ENCODE measurements around the gene MRO. TPM values are rescaled to one million over a fixed set of nuclear protein-coding genes. Genes with fewer than 3 reads are reported as not detected.

MRO gene
- total RNA-seq, 1 experiment from 2014 or later, result 0.84 TPM

DNA sequence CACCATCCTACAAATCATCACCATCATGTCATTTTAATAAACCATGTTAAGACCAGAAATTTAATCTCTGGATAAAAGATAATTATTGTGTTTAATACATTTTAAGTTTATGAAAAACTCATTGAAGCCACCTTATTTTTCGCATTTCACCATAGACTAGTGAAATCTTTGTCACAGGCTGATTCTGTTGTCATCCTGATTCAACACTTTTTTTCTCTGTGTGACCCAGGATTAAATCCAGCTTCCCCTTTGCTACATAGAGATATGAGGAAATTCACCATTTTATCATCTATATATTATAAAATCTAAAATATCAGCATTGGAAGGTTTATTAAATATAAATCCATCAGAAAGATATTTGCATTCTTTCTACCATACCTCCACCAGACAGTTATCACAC is 29.2 kb upstream of the MRO start:
- H3K9me3 ChIP-seq (ENCODE audit: control insufficient read depth in 1 of 2, insufficient read depth in 1 of 2, low read depth in 1 of 2, low read length in 2 of 2), result no peaks in the 10 kb centered on the region
- no peak overlapping the region for H3K4me3 ChIP-seq (replicated peaks in 1 of 2; ENCODE audit: low read depth in 1 of 2, low read length in 2 of 2)
- no peak for DNase-seq (ENCODE audit: low read depth, low spot score)
- H3K9me2 ChIP-seq (ENCODE audit: insufficient read depth), result no peaks in the 10 kb centered on the region
- BruUV-seq (replicated peaks), result no TSS peak
- H3K36me3 ChIP-seq (ENCODE audit: control insufficient read depth in 1 of 2, insufficient read depth in 2 of 2, low read length in 2 of 2), result no peaks in the 10 kb centered on the region
- H3K27me3 ChIP-seq (ENCODE audit: insufficient read depth, low read length), result no peaks in the 10 kb centered on the region
- H2AFZ ChIP-seq (ENCODE audit: low read depth, low read length, poor library complexity, severe bottlenecking), result no peak overlapping the region
- H3K4me1 ChIP-seq (ENCODE audit: control insufficient read depth in 1 of 2, insufficient read depth in 2 of 2, low read length in 2 of 2), result peaks cover 0 to 4% of the 10 kb centered on the region in 2 experiments; a peak in 1 of 4 replicates
- no peaks in the 10 kb centered on the region for H4K20me1 ChIP-seq (ENCODE audit: insufficient read depth)
- no peak overlapping the region for H3K9ac ChIP-seq (ENCODE audit: low read length)
- CTCF ChIA-PET, result no interaction called here
- intact Hi-C loops (cut with micrococcal nuclease), result no loop called here
- no peaks in the 10 kb centered on the region for H3K79me2 ChIP-seq (ENCODE audit: insufficient read depth, low read length)
- no peak for ATAC-seq
- no peak for TF ChIP-seq POLR2A (IDR thresholded peaks at IDR 0.05; ENCODE audit: borderline replicate concordance, extremely low read depth, insufficient read depth, insufficient read length)
- TF ChIP-seq RAD21 (IDR thresholded peaks at IDR 0.05; ENCODE audit: low read depth), result no peak
- no peak for TF ChIP-seq YY1 (IDR thresholded peaks at IDR 0.05; ENCODE audit: extremely low read depth, insufficient replicate concordance, low read depth, low read length)
- no peak for TF ChIP-seq EZH2 (IDR thresholded peaks at IDR 0.05)
- TF ChIP-seq ELF1 (IDR thresholded peaks at IDR 0.05; ENCODE audit: borderline replicate concordance, low read depth), result no peak
- TF ChIP-seq EZH2phosphoT487 (IDR thresholded peaks at IDR 0.05; ENCODE audit: borderline replicate concordance), result no peak
- TF ChIP-seq JUND (IDR thresholded peaks at IDR 0.05), result no peak
- no peak for TF ChIP-seq POLR2AphosphoS5 (IDR thresholded peaks at IDR 0.05; ENCODE audit: low read depth, low read length)
- TF ChIP-seq, protein P1, sequence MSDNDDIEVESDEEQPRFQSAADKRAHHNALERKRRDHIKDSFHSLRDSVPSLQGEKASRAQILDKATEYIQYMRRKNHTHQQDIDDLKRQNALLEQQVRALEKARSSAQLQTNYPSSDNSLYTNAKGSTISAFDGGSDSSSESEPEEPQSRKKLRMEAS (IDR thresholded peaks at IDR 0.05), result no peak
- TF ChIP-seq FOSL1 (IDR thresholded peaks at IDR 0.05; ENCODE audit: low read depth), result no peak
- TF ChIP-seq ZFX (IDR thresholded peaks at IDR 0.05), result no peak
- TF ChIP-seq CBX3 (IDR thresholded peaks at IDR 0.05; ENCODE audit: low read depth), result no peak
- no peak for TF ChIP-seq CEBPB (IDR thresholded peaks at IDR 0.05; ENCODE audit: low read depth)
- no peak for TF ChIP-seq SRF (IDR thresholded peaks at IDR 0.05; ENCODE audit: low read depth)
- TF ChIP-seq, protein P2, sequence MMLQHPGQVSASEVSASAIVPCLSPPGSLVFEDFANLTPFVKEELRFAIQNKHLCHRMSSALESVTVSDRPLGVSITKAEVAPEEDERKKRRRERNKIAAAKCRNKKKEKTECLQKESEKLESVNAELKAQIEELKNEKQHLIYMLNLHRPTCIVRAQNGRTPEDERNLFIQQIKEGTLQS (IDR thresholded peaks at IDR 0.05), result no peak
- TF ChIP-seq, protein P3, sequence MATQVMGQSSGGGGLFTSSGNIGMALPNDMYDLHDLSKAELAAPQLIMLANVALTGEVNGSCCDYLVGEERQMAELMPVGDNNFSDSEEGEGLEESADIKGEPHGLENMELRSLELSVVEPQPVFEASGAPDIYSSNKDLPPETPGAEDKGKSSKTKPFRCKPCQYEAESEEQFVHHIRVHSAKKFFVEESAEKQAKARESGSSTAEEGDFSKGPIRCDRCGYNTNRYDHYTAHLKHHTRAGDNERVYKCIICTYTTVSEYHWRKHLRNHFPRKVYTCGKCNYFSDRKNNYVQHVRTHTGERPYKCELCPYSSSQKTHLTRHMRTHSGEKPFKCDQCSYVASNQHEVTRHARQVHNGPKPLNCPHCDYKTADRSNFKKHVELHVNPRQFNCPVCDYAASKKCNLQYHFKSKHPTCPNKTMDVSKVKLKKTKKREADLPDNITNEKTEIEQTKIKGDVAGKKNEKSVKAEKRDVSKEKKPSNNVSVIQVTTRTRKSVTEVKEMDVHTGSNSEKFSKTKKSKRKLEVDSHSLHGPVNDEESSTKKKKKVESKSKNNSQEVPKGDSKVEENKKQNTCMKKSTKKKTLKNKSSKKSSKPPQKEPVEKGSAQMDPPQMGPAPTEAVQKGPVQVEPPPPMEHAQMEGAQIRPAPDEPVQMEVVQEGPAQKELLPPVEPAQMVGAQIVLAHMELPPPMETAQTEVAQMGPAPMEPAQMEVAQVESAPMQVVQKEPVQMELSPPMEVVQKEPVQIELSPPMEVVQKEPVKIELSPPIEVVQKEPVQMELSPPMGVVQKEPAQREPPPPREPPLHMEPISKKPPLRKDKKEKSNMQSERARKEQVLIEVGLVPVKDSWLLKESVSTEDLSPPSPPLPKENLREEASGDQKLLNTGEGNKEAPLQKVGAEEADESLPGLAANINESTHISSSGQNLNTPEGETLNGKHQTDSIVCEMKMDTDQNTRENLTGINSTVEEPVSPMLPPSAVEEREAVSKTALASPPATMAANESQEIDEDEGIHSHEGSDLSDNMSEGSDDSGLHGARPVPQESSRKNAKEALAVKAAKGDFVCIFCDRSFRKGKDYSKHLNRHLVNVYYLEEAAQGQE (IDR thresholded peaks at IDR 0.05; ENCODE audit: low read depth), result no peak
- no peak for TF ChIP-seq SIN3A (IDR thresholded peaks at IDR 0.05; ENCODE audit: low read depth)
- POLR2A ChIA-PET, result no interaction called here
- H3K4me2 ChIP-seq (ENCODE audit: low read length), result no peak overlapping the region
- H3K27ac ChIP-seq (ENCODE audit: low read depth, low read length), result no peak overlapping the region
- RAD21 ChIA-PET (ENCODE audit: low non-redundant PET in 1 of 2, low total read pairs in 2 of 2, uncharacterized antibody in 2 of 2, unreplicated experiment in 2 of 2), result no interaction called here

Measured in HCT116 (cell line).